ENCODE results near the gene CHST1. TPM values are rescaled to one million over a fixed set of nuclear protein-coding genes. Genes with fewer than 3 reads are reported as not detected.

CHST1 gene
- total and polyA plus RNA-seq, 9 donors: 3.4 to 12.9 (median 7.6) TPM

- H3K27me3 ChIP-seq: no peaks in the 10 kb centered on the region
- intact Hi-C loops (cut with DNase I): loop anchor here in 1 of 4 donors (10.0 kb wide), 1 partner anchor 93 kb away; no protein-coding TSS in a partner anchor
- peak in 2 of 5 donors; percentile 21 to 30 for DNase-seq
- TF ChIP-seq CTCF (IDR thresholded peaks at IDR 0.05) (no peak), POLR2A (IDR thresholded peaks at IDR 0.05) (no peak), EP300 (IDR thresholded peaks at IDR 0.05) (no peak)
- peaks cover 21% of the 10 kb centered on the region for H3K4me1 ChIP-seq (ENCODE audit: insufficient read depth)
- no peaks in the 10 kb centered on the region for H3K9me3 ChIP-seq
- H3K27ac ChIP-seq: no peak overlapping the region
- no peak overlapping the region for H3K4me3 ChIP-seq
- H3K36me3 ChIP-seq: no peaks in the 10 kb centered on the region
- WGBS, 3 donors: 52 to 59% (median 52%) methylated on average over 5 of the region's 5 CpGs
These were observed 3.2 kb downstream of the CHST1 start for GRCh38 chr11:45662096-45662664.

- Histone ChIP-seq H3K36me3 (no peaks in the 10 kb centered on the region), H3K9me3 (no peaks in the 10 kb centered on the region), H3K27ac (no peak overlapping the region), H3K4me1 (ENCODE audit: insufficient read depth) (peaks cover 21% of the 10 kb centered on the region), H3K27me3 (no peaks in the 10 kb centered on the region), H3K4me3 (no peak overlapping the region)
- no peak for TF ChIP-seq EP300 (IDR thresholded peaks at IDR 0.05)
- no peak for TF ChIP-seq POLR2A (IDR thresholded peaks at IDR 0.05)
- TF ChIP-seq CTCF (IDR thresholded peaks at IDR 0.05): no peak
- intact Hi-C loops (cut with DNase I): loop anchor here in 1 of 4 donors (10.0 kb wide), 1 partner anchor 93 kb away; no protein-coding TSS in a partner anchor
- peak in 2 of 5 donors; percentile 20 to 21 for DNase-seq
- WGBS, 3 donors: 57 to 67% (median 65%) methylated on average over 7 of the region's 7 CpGs
These were observed 3.9 kb downstream of the CHST1 start for GRCh38 chr11:45661439-45662055.

GRCh38 chr11:45660729-45661438 is 4.5 kb downstream of the CHST1 start:
- peak in 2 of 5 donors; percentile 6 to 23 for DNase-seq
- 47 to 53% (median 53%) methylated on average over 12 of the region's 12 CpGs for WGBS, 3 donors

More at GRCh38 chr11:45660729-45661438, 4.5 kb downstream of the CHST1 start:
- peaks cover 21% of the 10 kb centered on the region for H3K4me1 ChIP-seq (ENCODE audit: insufficient read depth)
- H3K4me3 ChIP-seq: no peak overlapping the region
- H3K27me3 ChIP-seq: no peaks in the 10 kb centered on the region
- no peak overlapping the region for H3K27ac ChIP-seq
- intact Hi-C loops (cut with DNase I): loop anchor here in 1 of 4 donors (10.0 kb wide), 1 partner anchor 94 kb away; no protein-coding TSS in a partner anchor
- H3K36me3 ChIP-seq: no peaks in the 10 kb centered on the region
- TF ChIP-seq POLR2A (IDR thresholded peaks at IDR 0.05): no peak
- no peak for TF ChIP-seq CTCF (IDR thresholded peaks at IDR 0.05)
- TF ChIP-seq EP300 (IDR thresholded peaks at IDR 0.05): no peak
- H3K9me3 ChIP-seq: no peaks in the 10 kb centered on the region

Data from ovary (tissue), 9 donors.